Activated CD4-positive, alpha-beta T cell treated with anti-CD3 and anti-CD28 coated beads, Interleukin-2, amount 50 U/mL, for 24 hours (primary cell): ENCODE data around the gene CEP170B.

Source experiments
- DNase-seq, 2 donors: peaks; one replicate each; pipeline ENCODE4 v3.0.0-alpha.2; 2020; ENCODE audit warnings: low read depth in 1 of 2, low spot score in 1 of 2

Gene CEP170B

DNA sequence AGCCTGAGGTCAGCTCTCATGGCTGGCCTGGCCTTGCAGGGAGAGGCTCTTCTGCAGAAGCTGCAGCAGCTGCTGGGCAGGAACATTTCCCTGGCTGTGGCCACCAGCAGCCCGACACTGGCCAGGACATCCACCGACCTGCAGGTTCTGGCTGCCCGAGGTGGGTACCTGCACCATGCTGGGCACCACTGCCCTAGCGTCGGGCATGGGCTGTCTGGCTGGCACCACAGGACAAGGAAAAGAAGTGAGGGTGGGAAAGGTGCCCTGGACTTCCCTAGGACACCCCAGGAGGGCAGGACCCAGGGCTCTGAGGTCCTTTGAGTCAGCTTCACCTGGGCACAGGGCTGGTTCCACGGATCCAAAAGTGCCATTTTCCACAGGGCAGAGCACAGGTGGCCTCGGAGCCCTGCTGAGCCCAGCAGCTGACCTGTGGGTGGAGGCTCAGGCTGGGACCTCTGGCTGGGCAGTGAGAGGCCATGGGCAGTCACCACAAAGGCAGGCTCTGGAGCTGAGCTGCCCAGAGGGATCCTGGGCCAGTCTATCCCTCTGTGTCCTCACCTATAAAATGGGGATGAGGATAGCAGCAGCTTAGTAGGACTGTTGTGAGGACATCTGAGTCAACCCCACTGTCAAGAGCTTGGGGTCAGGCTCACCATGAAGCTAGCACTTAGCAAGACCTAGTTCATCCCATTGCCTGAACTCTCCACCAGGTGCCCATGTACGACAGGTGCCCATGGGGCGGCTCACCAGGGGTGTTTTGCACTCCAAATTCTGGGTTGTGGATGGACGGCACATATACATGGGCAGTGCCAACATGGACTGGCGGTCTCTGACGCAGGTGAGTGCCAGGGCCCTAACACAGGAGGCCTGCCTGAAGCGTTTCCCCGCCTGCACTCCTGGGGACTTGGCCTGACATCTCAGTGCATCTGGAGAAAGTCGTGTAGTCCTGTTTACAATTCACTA, 64.5 kb downstream of the CEP170B start:
- DNase-seq: no peak

DNA sequence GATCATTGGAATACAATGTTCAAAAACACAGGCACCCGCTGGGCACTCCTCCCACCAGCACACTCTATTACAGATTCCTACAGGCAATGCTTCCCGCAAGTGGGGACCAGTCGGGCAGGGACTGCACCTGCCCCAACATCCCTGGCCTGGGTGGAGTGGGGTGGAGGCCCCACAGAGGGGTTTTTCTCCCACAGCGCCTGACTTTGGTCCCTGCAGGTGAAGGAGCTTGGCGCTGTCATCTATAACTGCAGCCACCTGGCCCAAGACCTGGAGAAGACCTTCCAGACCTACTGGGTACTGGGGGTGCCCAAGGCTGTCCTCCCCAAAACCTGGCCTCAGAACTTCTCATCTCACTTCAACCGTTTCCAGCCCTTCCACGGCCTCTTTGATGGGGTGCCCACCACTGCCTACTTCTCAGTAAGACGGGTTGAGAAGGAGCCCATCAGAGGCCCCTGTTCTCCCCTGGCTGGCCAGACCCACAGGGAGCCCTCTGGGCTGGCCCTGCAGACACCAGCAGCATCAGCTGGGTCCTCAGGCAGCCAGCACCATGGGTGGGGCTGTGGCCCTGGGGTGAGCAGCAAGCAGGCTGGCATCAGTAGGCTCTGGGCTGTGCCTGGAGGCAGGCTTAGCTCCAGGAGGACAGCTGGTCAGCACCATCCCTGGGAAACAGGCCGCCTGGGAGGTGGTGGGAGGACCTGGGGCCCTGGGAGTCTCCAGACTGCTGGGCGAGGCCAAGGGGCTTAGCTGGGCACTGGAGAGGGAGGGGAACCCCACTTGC, 65.6 kb downstream of the CEP170B start:
- DNase-seq: no peak

- no peak for DNase-seq
Observed at GRCh38 chr14:104931304-104931770, 66.3 kb downstream of the CEP170B start.

GRCh38 chr14:104931771-104932675, 67.0 kb downstream of the CEP170B start:
- no peak for DNase-seq

GRCh38 chr14:104932676-104933631, 67.9 kb downstream of the CEP170B start:
- peak; percentile 84 to 86 for DNase-seq

DNA sequence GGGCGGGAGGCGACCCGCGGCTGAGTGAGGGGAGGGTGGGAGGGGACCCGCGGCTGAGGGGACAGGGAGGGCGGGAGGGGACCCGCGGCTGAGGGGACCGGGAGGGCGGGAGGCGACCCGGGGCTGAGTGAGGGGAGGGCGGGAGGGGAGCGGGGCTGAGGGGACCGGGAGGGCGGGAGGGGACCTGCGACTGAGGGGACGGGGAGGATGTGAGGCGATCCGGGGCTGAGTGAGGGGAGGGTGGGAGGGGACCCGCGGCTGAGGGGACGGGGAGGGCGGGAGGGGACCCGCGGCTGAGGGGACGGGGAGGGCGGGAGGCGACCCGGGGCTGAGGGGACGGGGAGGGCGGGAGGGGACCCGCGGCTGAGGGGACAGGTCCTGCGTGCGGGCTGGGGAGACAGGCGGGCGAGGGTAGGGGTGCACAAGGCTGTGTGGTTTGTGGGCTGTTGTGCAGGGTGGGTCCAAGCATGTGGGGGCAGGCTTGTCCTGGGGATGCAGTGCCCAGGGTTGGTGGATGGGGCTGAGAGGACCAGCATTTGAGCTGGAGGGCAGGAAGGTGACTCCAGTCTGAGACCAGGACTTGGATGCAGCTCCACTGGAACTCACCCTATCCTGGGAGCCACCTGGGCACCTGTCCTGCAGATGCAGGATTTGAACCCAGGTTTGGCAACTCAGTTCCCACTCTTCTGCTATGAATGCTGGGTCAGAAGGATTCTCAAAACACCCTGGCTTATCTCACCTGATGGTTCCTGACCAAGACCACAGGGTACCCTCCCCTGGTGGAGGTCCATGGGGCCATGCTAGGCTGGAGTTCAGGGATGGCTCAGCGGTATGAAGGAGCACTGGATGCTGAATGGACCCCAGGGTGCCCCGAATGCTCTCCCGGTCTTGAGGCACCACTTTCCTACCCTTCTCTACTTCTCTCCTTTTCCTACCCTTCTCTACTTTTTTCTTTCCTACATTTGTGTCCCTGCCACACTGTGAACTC, 69.0 kb downstream of the CEP170B start:
- no peak for DNase-seq

DNA sequence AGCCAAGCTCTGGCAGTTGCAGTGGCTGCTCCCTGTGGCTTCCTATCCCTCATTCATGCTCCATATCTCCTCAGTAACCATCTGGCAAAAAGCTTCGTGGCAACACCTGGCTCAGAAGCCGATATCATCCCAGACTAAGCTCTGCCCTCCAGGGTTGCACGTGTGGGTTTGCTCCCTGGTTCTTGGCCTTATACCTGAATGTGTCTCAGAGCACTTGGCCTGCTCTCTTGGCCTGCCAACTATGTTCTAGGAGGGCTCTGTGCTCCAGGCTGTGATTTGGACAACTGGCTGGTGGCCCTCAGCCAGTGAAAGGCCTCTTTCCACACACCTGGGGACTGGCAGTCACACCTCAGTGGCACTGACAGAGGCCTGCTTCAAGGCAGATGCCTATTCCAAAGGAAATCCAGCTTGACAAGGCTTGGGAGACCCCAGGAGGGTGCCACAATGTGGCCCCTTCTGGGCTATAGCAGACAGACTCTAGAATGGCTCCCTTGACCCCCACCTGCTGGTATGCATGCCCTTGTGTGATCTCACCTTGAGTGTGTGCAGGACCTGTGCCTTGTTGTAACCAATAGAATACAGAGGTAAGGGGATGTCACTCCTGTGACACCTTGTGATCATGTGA, 70.1 kb downstream of the CEP170B start:
- no peak for DNase-seq

GRCh38 chr14:104935955-104936354, 70.9 kb downstream of the CEP170B start:
- DNase-seq: no peak

DNA sequence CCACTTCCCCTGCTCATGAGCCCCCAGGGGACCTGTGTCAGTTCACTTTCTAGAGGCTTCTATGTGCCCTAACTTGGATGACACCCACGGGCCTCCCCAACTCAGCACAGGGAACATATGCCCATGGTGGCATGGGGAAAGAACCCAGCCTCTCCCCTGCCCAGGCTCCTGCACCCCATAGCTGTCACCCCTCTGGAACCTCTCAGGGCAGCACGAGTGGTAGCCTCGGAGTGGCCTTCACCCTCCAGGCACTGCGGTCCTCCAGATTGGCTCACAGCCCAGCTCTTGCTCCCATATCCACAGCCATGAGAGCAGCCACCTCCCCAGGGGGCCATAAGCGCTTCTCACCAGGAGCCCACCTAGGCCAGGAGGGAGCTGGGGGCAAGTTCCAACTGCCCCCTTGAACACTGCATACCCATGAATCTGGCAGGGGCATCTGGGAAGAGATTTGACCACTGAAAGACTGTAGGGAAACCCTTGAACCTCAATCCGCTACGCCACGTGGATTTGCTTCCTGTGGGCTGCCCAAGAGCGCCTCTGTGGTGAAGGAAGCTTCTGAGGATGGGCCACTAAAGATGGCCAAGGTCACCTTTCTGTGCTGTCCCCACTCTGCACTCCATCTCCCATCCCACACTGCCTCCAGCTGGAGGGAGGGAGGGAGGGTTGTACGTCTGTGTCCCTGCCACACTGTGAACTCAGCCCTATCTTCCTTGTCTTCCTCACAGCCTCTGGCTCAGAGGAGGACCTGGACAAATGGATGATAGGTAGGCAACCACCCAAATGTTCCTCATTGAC, 71.5 kb downstream of the CEP170B start:
- no peak for DNase-seq

DNA sequence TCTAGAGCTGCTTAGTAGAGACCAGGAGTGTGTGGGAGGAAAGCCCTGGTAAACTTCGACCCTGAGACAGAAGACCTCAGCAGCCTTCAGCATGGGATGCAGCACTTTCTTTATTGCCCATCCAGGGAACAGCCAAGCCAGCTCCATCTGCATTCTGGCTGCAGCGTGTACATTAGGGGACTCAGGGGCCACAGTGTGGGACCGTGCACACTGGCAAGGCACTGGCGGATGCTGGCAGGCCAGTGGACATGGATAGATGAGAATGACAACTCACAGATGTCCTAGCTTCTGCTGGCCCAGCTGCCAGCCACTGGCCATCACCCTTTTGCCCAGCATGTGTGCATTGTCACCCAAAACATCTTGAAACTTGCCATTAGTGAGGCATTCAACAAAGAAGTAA, 72.1 kb downstream of the CEP170B start:
- no peak for DNase-seq

DNA sequence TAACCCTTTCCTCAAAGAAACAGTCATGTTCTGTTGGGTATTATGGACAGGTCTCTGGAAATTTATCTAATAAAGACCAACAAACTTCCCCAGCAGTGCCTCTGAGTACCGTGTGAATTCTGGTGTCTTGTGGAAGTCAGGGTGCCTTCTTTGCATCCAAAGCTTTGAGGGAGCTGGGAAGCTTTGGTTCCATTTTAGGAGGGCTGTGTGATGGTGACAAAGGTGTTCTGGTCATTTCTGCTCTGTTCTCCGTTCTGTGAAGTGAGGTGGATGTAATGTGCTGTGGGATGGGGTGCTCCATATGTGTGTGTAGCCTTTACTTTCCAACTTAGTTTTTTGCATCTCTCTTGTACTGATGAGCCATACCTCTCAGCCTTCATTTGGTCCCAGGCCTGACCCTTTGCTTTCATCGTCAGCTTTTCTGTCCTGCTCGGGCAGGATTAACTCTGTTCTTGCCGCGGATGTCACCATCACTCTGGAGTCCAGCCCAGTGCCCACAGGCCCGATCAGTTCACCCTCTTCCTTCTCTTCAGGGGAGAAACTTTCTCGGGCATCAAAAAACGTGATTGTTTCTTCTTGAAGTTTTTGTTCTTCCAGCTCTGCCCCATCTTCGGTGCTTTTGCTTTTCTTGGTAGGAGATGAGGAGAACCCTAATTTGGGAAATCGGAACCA, 72.8 kb downstream of the CEP170B start:
- no peak for DNase-seq

DNA sequence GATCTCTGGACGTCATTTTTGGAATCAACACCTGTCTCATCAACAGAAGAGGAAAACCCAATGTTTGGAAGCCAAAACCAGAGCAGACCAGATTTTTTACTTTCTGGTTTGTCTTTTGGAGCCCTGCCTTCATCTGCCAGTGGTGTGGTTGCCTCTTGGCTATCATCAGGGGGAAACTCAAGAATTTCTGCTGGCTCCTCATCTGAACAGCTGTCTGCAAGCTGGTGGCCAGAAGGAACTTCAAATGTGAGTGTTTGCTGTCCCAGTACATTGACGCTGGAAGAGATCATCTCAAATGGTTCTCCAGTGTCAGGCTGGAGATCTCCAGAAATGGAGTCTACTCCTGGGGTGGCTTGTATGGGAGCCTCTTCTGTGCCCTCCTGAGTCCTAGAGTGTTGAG, 73.4 kb downstream of the CEP170B start:
- DNase-seq: no peak

DNA sequence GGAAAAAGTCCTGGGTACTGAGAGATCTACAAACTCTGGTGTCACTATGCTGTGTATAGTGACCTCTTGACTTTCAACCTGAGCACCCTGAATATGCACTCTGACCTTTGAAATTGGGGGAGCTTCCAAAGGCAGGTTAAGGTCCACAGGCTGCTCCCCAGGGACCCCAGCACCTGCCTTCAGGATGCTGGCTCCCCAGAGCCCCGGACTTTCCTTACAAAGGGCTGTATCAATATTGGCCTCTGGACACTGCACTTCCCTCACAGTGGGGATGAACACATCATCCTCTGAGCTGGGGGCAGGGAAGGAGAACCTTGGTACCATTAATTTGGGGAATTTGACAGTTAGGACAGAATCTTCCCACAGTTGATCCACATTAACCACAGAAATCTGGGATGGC, 73.9 kb downstream of the CEP170B start:
- no peak for DNase-seq

DNA sequence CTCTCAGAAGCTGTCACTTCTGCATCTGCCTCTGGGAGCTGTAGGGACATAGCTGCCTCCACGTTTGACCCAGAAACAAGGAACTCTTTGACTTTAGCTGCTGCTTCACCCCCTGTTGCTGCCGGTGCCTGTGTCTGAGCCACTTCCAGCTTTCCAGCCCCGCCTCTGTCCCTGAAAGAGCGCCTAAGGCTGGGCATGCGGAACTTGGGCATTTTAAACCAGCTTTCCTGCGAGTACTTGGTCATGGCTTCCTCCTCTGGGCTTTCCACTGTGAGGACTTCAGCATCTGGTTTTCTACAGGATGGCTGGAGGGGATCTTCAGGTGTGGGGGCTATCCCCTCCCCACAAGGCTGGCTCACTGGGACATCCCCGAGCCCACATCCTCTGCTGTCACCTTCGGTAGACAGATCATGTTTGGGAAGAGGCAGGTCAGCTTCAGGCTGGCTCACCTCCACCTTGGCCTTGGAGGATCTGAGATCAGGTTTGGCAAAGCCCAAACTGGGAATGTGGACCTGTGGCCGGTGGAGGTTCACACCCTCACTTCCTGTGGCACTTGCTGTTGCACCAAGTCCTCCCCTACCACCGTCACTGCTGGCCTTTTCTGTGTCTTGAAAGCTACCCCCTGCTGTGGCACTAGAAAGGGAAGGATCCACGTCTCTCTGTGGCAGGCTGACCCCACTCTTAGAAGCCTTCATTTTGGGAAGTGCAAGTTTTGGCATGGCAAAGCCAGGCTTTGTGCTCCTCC, 74.8 kb downstream of the CEP170B start:
- DNase-seq: no peak

GRCh38 chr14:104940526-104941150, 75.6 kb downstream of the CEP170B start:
- no peak for DNase-seq
